Upper lobe of left lung (tissue), 4 donors: ENCODE results near the gene RAPGEF5.

Experiments
- CTCF ChIP-seq, 6 experiments: fragments of 450-650 bp in 4 of 6; fragments of 200-600 bp in 2 of 6; sonication (generic) in 2 of 6; IDR thresholded peaks; one replicate each; pipeline ENCODE4 v1.5.1; 2016 to 2019; ENCODE audit warnings: antibody characterized with exemption in 6 of 6
- EP300 ChIP-seq, 4 donors: sonication (generic); formaldehyde crosslinking; IDR thresholded peaks; one replicate each; pipeline ENCODE4 v1.5.1; 2017; ENCODE audit warnings: antibody characterized with exemption in 4 of 4, control low read depth in 2 of 4
- POLR2A ChIP-seq, 4 donors: fragments of 450-650 bp; IDR thresholded peaks; one replicate each; pipeline ENCODE4 v1.5.1; 2016 to 2017; ENCODE audit warnings: antibody characterized with exemption in 4 of 4, mild to moderate bottlenecking in 2 of 4
- POLR2AphosphoS5 ChIP-seq, 2 donors: sonication (generic); formaldehyde crosslinking; IDR thresholded peaks; one replicate each; pipeline ENCODE4 v1.5.1; 2017; ENCODE audit warnings: antibody characterized with exemption in 2 of 2

DNA sequence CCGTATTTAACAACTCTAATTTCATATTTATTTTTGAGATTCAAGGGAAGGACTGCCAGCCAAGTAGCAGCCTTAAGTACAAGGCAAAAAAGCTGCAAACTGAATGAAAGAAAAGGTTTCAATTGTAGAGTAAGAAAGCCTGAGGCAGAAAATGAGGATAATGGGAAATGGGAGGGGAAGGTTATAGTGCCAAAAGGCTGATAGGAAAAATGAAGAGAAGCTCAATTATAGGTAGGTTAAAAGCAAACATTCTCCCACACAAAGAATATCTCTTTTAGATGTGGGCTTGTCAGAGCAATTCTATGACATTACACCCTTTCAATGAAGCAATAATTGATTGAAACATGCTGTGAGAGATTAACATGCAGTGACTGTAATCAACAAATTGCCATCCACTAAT is 175.3 kb downstream of the RAPGEF5 start:
- TF ChIP-seq CTCF (IDR thresholded peaks at IDR 0.05) (no peak), EP300 (IDR thresholded peaks at IDR 0.05) (no peak), POLR2A (IDR thresholded peaks at IDR 0.05) (no peak), POLR2AphosphoS5 (IDR thresholded peaks at IDR 0.05) (no peak)
